Activated CD8-positive, alpha-beta memory T cell treated with anti-CD3 and anti-CD28 coated beads, Interleukin-2, amount 50 U/mL, for 48 hours (primary cell): ENCODE measurements around the gene MRPL3.
A peak's percentile ranks its signal among the peaks of the same experiment; 100 is the strongest.

Experiments used
- DNase-seq: peaks from one replicate; pipeline ENCODE4 v3.0.0-alpha.2; 2020

MRPL3 gene

GRCh38 chr3:131502530-131503319, at the start of gene MRPL3:
Gene MRPL3, minus strand, starts transcription at chr3:131502971. Its CDS starts 150 bp downstream, at chr3:131502821.
- peak; percentile 91 for DNase-seq

DNA sequence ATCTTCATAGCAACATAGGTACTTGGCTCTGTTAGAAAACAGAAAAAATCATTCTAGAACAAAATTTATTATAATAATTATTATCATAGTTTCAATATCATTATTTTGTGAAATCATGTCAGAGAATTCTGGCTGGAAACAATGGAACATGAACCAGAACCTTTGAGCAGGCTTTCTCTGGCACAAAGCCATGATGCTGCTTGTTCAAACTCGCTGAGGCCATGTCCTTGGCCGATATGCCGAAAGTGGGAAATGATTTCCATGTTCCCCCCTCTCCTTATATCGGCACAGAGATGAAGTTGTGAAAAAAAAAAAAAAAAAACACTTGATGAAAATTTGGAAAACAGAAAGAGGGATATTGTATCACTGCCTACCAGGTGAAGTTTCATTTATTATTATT, 49.0 kb upstream of the MRPL3 start:
- DNase-seq = no peak

GRCh38 chr3:131550562-131551465, 48.0 kb upstream of the MRPL3 start:
- no peak for DNase-seq

- no peak for DNase-seq
Measured at GRCh38 chr3:131549340-131549739, 46.6 kb upstream of the MRPL3 start.

DNA sequence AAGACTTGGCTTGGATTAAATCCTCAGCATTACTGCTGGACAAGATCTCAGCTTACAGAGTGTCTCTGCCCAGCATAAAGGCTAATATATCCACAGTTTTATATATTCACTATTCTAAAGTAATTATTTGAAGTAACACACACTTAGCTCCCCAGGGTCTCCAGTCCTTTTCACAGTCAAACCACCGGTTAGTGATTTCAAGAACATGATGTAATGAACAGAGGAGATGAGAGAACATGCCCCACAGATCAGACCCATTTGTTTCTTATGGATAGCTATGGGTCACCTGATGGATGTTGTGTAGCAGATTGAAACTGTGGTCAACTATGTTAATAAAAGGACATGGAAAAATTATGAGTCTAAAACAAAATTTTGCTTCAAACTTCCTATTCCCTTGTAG, 44.8 kb upstream of the MRPL3 start:
- DNase-seq = no peak

- no peak for DNase-seq
Measured at GRCh38 chr3:131546441-131546840, 43.7 kb upstream of the MRPL3 start.

DNA sequence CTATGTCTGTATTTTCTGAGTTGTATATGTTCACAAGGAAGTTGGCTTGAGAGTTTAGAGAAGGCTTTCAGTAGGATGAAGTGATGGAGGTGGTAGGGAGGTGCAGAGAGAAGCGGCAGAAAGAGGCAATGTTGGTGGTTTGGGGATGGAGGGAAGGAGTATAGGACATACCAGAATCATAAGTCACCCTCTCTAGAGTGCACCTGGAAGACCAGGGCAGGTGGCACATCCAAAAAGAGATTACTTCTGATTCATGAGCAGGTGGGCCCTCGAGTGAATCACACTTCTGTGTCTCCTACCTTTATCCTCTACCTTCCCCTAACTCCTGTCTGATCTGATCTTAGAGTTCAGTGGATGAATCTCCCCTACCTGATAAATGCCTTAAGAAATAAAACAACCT, 41.8 kb upstream of the MRPL3 start:
- no peak for DNase-seq

DNA sequence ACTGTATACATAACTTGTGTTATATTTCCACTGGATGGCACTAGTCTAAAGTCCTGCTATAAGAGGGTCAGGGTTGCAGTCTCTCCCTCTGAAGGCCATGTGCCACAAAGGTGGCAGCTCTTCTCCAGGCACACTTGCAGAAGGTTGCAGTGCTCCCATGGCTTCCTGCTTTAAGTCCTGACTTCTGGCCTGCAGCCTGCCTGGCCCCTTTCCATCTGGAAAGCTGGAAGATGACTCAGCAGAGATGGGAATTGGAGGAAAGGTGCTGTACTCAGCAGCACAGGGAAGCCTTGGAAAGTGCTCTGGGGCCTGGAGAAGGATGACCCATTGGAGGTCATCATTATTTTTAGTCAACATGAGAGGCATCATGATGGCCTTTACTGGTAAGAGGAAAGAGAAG, 40.9 kb upstream of the MRPL3 start:
- no peak for DNase-seq

GRCh38 chr3:131541288-131541687, 38.5 kb upstream of the MRPL3 start:
- DNase-seq = no peak

DNA sequence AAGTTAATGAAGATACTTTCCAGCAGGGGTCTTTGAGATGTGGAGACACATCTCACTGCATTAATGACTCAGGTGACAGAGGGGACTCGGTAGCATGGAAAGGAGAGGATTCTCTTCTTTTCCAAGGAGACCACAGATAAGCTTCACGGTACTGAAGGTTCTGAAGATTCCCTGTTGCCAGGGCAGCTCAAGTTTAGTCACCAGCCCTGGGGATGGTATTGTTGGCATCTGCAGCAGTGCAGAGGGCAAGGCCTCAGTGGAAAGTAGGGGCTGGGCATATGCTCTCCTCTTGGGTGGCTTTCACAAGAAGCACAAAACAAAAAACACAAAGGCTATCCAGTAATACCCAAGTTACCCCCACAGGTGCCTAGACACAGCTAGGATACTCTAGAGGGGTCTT, 38.0 kb upstream of the MRPL3 start:
- no peak for DNase-seq

GRCh38 chr3:131540143-131540542, 37.4 kb upstream of the MRPL3 start:
- DNase-seq = no peak

DNA sequence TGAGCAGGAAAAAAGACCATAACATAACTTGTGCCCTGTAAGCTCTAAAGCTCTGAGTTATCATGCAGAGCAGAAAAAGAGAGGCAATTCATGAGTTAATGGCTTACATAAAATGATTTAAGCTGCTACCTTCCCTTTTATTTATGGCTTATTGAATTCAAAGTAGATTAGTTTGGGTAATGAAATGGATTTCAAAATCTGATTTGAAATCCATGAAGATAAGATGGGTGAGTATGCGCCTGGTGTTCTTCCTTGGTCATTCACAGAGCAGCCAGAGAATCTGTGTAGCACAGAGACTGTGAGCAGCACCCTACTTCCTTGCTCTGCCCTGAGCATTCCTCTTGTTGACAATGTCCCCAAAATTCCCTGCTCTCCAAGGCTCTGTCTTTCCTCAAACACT, 36.2 kb upstream of the MRPL3 start:
- DNase-seq = no peak

GRCh38 chr3:131537531-131537930, 34.8 kb upstream of the MRPL3 start:
- no peak for DNase-seq

DNA sequence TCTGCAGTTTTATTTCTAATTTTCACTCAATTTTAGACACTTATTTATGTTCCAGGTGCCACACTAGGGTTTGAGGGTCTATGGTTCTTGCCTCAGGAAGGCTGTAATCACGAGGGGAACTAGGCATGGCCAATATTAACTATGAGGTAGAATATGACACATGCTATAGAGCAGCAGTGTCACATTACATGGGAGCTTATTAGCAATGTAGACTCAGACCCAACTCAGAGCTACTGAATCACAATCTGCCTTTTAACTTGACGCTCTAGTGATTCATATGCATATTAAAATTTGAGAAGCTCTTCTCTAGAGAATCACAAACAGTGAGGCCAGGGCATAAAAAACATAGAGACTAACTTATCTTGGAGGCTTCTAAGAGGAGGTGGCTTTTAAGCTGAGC, 32.8 kb upstream of the MRPL3 start:
- DNase-seq = no peak

- DNase-seq = no peak
Measured at GRCh38 chr3:131535131-131535530, 32.4 kb upstream of the MRPL3 start.

GRCh38 chr3:131532645-131533044, 29.9 kb upstream of the MRPL3 start:
- DNase-seq = no peak

DNA sequence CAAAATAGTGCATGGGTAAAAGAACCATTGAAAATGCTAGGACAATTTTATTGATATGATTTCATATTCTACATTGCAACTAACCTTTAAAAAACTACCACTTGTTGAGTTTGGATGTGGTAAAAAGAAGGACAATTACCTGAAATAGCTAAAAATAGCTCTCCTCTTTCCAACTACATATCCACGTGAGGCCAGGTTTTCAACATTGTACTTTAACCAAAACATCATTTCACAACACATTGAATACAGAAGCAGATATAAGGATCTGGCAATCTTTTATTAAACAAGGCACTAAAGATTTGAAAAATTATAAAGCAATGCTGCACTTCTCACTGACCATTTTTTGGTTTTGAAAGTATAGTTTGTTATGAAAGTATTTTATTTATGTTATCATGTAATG, 28.1 kb upstream of the MRPL3 start:
- no peak for DNase-seq

- DNase-seq = no peak
Measured at GRCh38 chr3:131530388-131530787, 27.6 kb upstream of the MRPL3 start.

- peak; percentile 60 for DNase-seq
Measured at GRCh38 chr3:131526801-131527347, 24.1 kb upstream of the MRPL3 start.

- DNase-seq = no peak
Measured at GRCh38 chr3:131518680-131519079, 15.9 kb upstream of the MRPL3 start.

GRCh38 chr3:131505421-131505820, 2.6 kb upstream of the MRPL3 start:
- DNase-seq = no peak

DNA sequence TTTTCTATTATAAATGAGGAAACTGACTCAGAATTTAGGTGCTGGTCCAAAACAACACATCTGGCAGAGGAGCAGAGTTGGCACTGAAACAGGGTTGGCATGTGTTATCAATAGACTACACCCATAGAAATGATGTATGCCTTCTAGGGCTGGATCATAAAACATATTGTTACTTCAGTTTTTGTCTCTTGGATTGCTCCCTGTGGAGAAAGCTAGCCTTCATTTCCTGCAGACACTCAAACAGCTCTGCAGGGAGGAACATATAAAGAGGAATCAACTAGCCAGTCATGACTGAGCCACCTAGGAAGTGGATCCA, 507 bp upstream of the MRPL3 start:
- DNase-seq = no peak

DNA sequence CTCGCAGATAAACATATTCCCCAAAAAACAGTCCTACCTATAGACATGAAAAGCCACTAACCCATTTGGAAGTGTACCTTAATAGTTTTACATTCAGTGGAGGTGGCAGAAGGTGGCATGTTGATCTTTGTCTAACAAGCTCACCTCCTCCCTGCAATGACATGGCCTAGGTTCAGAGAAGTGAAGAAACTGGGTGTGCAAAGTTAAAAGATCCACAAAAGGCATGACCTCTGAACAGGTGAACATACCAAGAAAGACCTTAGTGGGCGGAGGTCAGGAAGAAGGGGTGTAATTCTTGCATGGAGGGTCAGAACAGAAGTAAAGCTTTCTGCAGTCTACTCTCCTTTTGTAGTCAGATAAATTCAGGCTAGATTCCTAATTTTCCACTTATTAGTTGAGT, 822 bp downstream of the MRPL3 start:
- DNase-seq = no peak

DNA sequence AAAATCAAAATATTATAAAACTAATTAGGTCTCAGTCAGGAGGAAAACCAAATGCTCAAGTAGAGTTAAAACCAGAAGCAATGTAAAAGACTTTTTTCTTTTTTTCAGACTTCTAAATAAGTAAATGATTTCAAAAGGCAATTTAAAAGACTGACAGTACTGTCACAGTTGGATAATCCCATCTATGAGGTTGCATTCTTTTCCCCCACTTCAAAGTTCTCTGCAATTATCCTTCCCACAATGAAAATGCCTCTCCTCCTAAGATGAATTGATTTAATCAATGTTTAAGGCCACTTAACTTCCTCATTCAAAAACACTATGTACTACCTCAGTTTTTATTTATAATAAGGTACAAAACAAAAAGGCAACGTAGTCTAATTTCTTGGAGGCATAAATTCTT, 8.1 kb downstream of the MRPL3 start:
- no peak for DNase-seq
